Astrocyte (in vitro differentiated cells and primary cell): Measurements from ENCODE around the gene LYZL4. TPM values are rescaled to one million over a fixed set of nuclear protein-coding genes. Genes with fewer than 3 reads are reported as not detected.

ENCODE experiments used
- DNase-seq: peaks from one replicate; pipeline ENCODE4 v3.0.0-alpha.2; 2010; ENCODE audit warnings: low read depth
- FAIRE-seq: peaks from 2 replicates; lab custom pipeline; 2011; peaks lifted over from hg19 to GRCh38; lab: Jason Lieb, UNC
- H2AFZ ChIP-seq: 2 replicates; pipeline ENCODE4 v1.6.0; 2012; ENCODE audit warnings: low read depth, low read length, inconsistent platforms
- H3K27ac ChIP-seq: 2 replicates; pipeline ENCODE4 v1.5.1; 2011; ENCODE audit warnings: low read depth, low read length, inconsistent platforms
- H3K27me3 ChIP-seq: 2 replicates; pipeline ENCODE4 v1.6.0; 2011; ENCODE audit warnings: low read length, inconsistent platforms; ENCODE audit not compliant: insufficient read depth
- H3K36me3 ChIP-seq: 2 replicates; pipeline ENCODE4 v1.5.1; 2011; ENCODE audit warnings: low read length, inconsistent platforms; ENCODE audit not compliant: insufficient read depth
- H3K4me1 ChIP-seq: 2 replicates; pipeline ENCODE4 v1.5.1; 2011; ENCODE audit warnings: low read length, inconsistent platforms; ENCODE audit not compliant: insufficient read depth
- H3K4me2 ChIP-seq: 2 replicates; pipeline ENCODE4 v1.6.0; 2012; ENCODE audit warnings: low read length, inconsistent platforms
- H3K4me3 ChIP-seq: 2 replicates; pipeline ENCODE4 v1.5.1; 2011; ENCODE audit warnings: low read depth, mild to moderate bottlenecking, low read length, inconsistent platforms; ENCODE audit not compliant: insufficient read depth
- H3K79me2 ChIP-seq: 2 replicates; pipeline ENCODE4 v1.6.0; 2012; ENCODE audit warnings: mild to moderate bottlenecking, low read length, inconsistent platforms; ENCODE audit not compliant: insufficient read depth
- H3K9ac ChIP-seq: 2 replicates; pipeline ENCODE4 v1.6.0; 2012; ENCODE audit warnings: mild to moderate bottlenecking, low read length, inconsistent platforms
- H3K9me3 ChIP-seq: 2 replicates; pipeline ENCODE4 v1.5.1; 2012; ENCODE audit warnings: low read depth, mild to moderate bottlenecking, low read length, inconsistent platforms; ENCODE audit not compliant: insufficient read depth
- H4K20me1 ChIP-seq: 2 replicates; pipeline ENCODE4 v1.6.0; 2012; ENCODE audit warnings: low read length, inconsistent platforms; ENCODE audit not compliant: insufficient read depth
- H3K27ac Mint-ChIP-seq: one replicate; pipeline ENCODE4 v1.8.0; 2021; ENCODE audit warnings: mild to moderate bottlenecking, mixed read lengths; ENCODE audit not compliant: unreplicated experiment
- H3K27me3 Mint-ChIP-seq: one replicate; pipeline ENCODE4 v1.8.0; 2021; ENCODE audit warnings: low read depth, mixed read lengths; ENCODE audit not compliant: unreplicated experiment
- H3K36me3 Mint-ChIP-seq: one replicate; pipeline ENCODE4 v1.8.0; 2021; ENCODE audit warnings: low read depth, mixed read lengths; ENCODE audit not compliant: unreplicated experiment
- H3K4me1 Mint-ChIP-seq: one replicate; pipeline ENCODE4 v1.8.0; 2021; ENCODE audit warnings: low read depth, mixed read lengths; ENCODE audit not compliant: unreplicated experiment
- H3K4me3 Mint-ChIP-seq: one replicate; pipeline ENCODE4 v1.8.0; 2021; ENCODE audit warnings: mild to moderate bottlenecking, moderate library complexity, mixed read lengths; ENCODE audit not compliant: unreplicated experiment
- H3K9me3 Mint-ChIP-seq: one replicate; pipeline ENCODE4 v1.8.0; 2021; ENCODE audit warnings: mild to moderate bottlenecking, mixed read lengths; ENCODE audit not compliant: unreplicated experiment
- CTCF ChIP-seq: IDR thresholded peaks from 2 replicates; pipeline ENCODE4 v1.5.1; 2011; ENCODE audit warnings: low read depth, mild to moderate bottlenecking, inconsistent platforms, low read length, moderate library complexity; ENCODE audit not compliant: insufficient read depth
- EZH2 ChIP-seq: IDR thresholded peaks from 2 replicates; pipeline ENCODE4 v1.6.1; 2012; ENCODE audit warnings: mild to moderate bottlenecking, low read length, inconsistent platforms; ENCODE audit not compliant: insufficient read depth
- total RNA-seq: library from RNA; stranded (reverse); gene quantifications from 2 replicates; pipeline ENCODE4 v1.2.1, GENCODE V29; 2021

LYZL4 gene
- total RNA-seq, 1 donor from 2014 or later, result not detected

GRCh38 chr3:42405857-42406256, 4.6 kb downstream of the LYZL4 start:
- FAIRE-seq, result no peak
- H3K4me2 ChIP-seq, result no peak overlapping the region
- no peaks in the 10 kb centered on the region for H3K27me3 Mint-ChIP-seq
- no peaks in the 10 kb centered on the region for H3K27me3 ChIP-seq
- no peak overlapping the region for H3K4me3 ChIP-seq
- H3K4me1 ChIP-seq, result no peaks in the 10 kb centered on the region
- peaks cover 14% of the 10 kb centered on the region for H3K4me1 Mint-ChIP-seq
- H3K9me3 ChIP-seq, result no peaks in the 10 kb centered on the region
- DNase-seq, result no peak
- H3K9ac ChIP-seq, result no peak overlapping the region
- H3K27ac Mint-ChIP-seq, result no peak overlapping the region
- no peak for TF ChIP-seq EZH2
- TF ChIP-seq CTCF, result no peak
- no peaks in the 10 kb centered on the region for H3K36me3 Mint-ChIP-seq
- H4K20me1 ChIP-seq, result no peaks in the 10 kb centered on the region
- no peaks in the 10 kb centered on the region for H3K36me3 ChIP-seq
- H2AFZ ChIP-seq, result no peak overlapping the region
- H3K27ac ChIP-seq, result no peak overlapping the region
- H3K79me2 ChIP-seq, result no peaks in the 10 kb centered on the region
- H3K4me3 Mint-ChIP-seq, result no peak overlapping the region
- H3K9me3 Mint-ChIP-seq, result peaks cover 1% of the 10 kb centered on the region

GRCh38 chr3:42403737-42404136, 6.7 kb downstream of the LYZL4 start:
- no peak overlapping the region for H3K27ac ChIP-seq
- no peaks in the 10 kb centered on the region for H3K27me3 ChIP-seq
- no peaks in the 10 kb centered on the region for H3K79me2 ChIP-seq
- FAIRE-seq, result no peak
- no peak overlapping the region for H3K4me3 ChIP-seq
- TF ChIP-seq CTCF (no peak), EZH2 (no peak)
- H4K20me1 ChIP-seq, result no peaks in the 10 kb centered on the region
- DNase-seq, result no peak
- Mint-ChIP-seq H3K9me3 (peaks cover 1% of the 10 kb centered on the region), H3K4me3 (no peak overlapping the region), H3K27me3 (no peaks in the 10 kb centered on the region), H3K36me3 (no peaks in the 10 kb centered on the region), H3K27ac (no peak overlapping the region), H3K4me1 (peaks cover 9% of the 10 kb centered on the region)
- no peaks in the 10 kb centered on the region for H3K4me1 ChIP-seq
- H3K4me2 ChIP-seq, result no peak overlapping the region
- no peak overlapping the region for H3K9ac ChIP-seq
- no peak overlapping the region for H2AFZ ChIP-seq
- H3K36me3 ChIP-seq, result no peaks in the 10 kb centered on the region
- H3K9me3 ChIP-seq, result no peaks in the 10 kb centered on the region

GRCh38 chr3:42402394-42403096, 7.9 kb downstream of the LYZL4 start:
- Mint-ChIP-seq H3K4me1 (peaks cover under 1% of the 10 kb centered on the region), H3K4me3 (no peak overlapping the region), H3K9me3 (no peaks in the 10 kb centered on the region), H3K36me3 (no peaks in the 10 kb centered on the region), H3K27me3 (peaks cover 2% of the 10 kb centered on the region), H3K27ac (no peak overlapping the region)
- Histone ChIP-seq H3K9me3 (no peaks in the 10 kb centered on the region), H3K4me2 (no peak overlapping the region), H3K9ac (no peak overlapping the region), H3K4me3 (no peak overlapping the region), H3K27ac (no peak overlapping the region), H3K4me1 (no peaks in the 10 kb centered on the region), H4K20me1 (no peaks in the 10 kb centered on the region), H3K36me3 (no peaks in the 10 kb centered on the region), H2AFZ (no peak overlapping the region), H3K27me3 (no peaks in the 10 kb centered on the region), H3K79me2 (no peaks in the 10 kb centered on the region)
- no peak for TF ChIP-seq CTCF
- no peak for TF ChIP-seq EZH2
- FAIRE-seq, result no peak
- DNase-seq, result no peak
